Measurements from ENCODE around the gene KLF18. TPM values are rescaled to one million over a fixed set of nuclear protein-coding genes. Genes with fewer than 3 reads are reported as not detected.
A peak's percentile ranks its signal among the peaks of the same experiment; 100 is the strongest.

The KLF18 gene
- total RNA-seq, result not detected
- not detected for polyA plus RNA-seq

DNA sequence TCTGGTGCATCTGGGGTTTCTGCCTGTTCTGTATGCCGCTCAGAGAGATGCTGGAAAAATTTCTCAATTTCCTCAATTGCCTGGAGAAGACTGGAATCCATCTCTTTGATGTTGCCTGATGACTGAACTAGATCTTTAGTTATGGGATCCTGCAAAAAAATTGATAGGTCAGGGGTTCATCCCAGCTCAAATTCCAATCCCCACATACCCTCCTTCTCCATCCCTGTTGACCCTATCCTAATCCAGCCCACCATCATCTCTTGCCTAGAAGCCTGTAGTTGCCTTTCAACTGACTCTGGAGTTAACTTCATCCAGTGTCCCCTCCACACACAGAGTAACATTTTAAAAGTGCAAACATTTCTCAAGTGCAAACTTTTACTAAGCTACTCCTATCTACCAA, at the start of gene KLF18:
KLF18 (minus strand) TSS at position 101 of the 400 bp plus-strand sequence; CDS start at position 101, 0 bp downstream.
- H3K9me3 Mint-ChIP-seq, result peaks cover 5 to 34% (median 24%) of the 10 kb centered on the region in 8 donors
- peaks cover under 1 to 7% of the 10 kb centered on the region in 2 donors for H3K36me3 Mint-ChIP-seq
- no peak for DNase-seq
- ChIA-PET POLR2A (ENCODE audit: partially characterized antibody) (interaction anchor here (0.6 kb wide), 1 partner anchor 1321 kb away, joined by 3 read pairs; no protein-coding TSS in a partner anchor), CTCF (ENCODE audit: partially characterized antibody) (no interaction called here)
- Histone ChIP-seq H3K27me3 (ENCODE audit: insufficient read depth, low read length) (peaks cover 5% of the 10 kb centered on the region), H3K9me3 (ENCODE audit: control insufficient read depth in 1 of 2, low read length in 2 of 2) (peaks cover 0 to 7% of the 10 kb centered on the region in 2 donors), H3K27ac (ENCODE audit: low read depth, low read length) (no peak within 1 kb of the TSS), H3K36me3 (ENCODE audit: insufficient read depth, low read length) (no peaks in the 10 kb centered on the region), H3K4me3 (ENCODE audit: low read length in 2 of 2) (no peak within 1 kb of the TSS), H3K4me1 (ENCODE audit: insufficient read depth, low read length) (no peaks in the 10 kb centered on the region)
- no peak within 1 kb of the TSS for H3K4me3 Mint-ChIP-seq
- no peaks in the 10 kb centered on the region for H3K4me1 Mint-ChIP-seq
- H3K27me3 Mint-ChIP-seq, result peaks cover 9 to 15% of the 10 kb centered on the region in 2 donors
- H3K27ac Mint-ChIP-seq, result no peak within 1 kb of the TSS
- intact Hi-C loops (cut with micrococcal nuclease), result no loop called here

DNA sequence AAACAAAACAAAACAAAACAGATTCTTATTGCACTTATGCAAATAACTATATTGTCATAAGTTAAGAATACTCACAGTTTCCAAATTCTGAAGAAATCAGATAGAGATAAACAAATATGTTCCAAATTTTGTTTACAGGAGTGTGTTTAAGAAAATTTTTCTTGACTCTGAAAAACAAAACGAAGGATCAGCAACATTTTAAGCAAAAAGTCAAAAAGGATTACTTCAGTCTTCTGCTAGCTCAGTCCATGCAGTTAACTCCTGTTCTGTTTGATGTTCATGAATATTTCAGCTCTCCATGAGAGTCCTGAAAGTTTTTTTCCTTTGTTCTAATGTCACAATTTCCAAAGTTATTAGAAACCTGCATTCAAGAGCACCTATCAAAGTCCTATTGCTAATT, 33.2 kb upstream of the KLF18 start:
- Mint-ChIP-seq H3K27ac (no peak overlapping the region), H3K9me3 (peaks cover 0 to 13% (median 5%) of the 10 kb centered on the region in 8 donors), H3K36me3 (peaks cover 0 to 4% of the 10 kb centered on the region in 2 donors), H3K27me3 (peaks cover 8 to 12% of the 10 kb centered on the region in 2 donors), H3K4me3 (no peak overlapping the region), H3K4me1 (no peaks in the 10 kb centered on the region)
- CTCF ChIA-PET (ENCODE audit: partially characterized antibody), result no interaction called here
- no peak overlapping the region for H3K4me3 ChIP-seq (ENCODE audit: low read length in 2 of 2)
- no peaks in the 10 kb centered on the region for H3K27me3 ChIP-seq (ENCODE audit: insufficient read depth, low read length)
- H3K4me1 ChIP-seq (ENCODE audit: insufficient read depth, low read length), result no peaks in the 10 kb centered on the region
- H3K9me3 ChIP-seq (ENCODE audit: control insufficient read depth in 1 of 2, low read length in 2 of 2), result no peaks in the 10 kb centered on the region
- no peak overlapping the region for H3K27ac ChIP-seq (ENCODE audit: low read depth, low read length)
- POLR2A ChIA-PET (ENCODE audit: partially characterized antibody), result no interaction called here
- no peaks in the 10 kb centered on the region for H3K36me3 ChIP-seq (ENCODE audit: insufficient read depth, low read length)
- no peak for DNase-seq
- intact Hi-C loops (cut with micrococcal nuclease), result no loop called here

DNA sequence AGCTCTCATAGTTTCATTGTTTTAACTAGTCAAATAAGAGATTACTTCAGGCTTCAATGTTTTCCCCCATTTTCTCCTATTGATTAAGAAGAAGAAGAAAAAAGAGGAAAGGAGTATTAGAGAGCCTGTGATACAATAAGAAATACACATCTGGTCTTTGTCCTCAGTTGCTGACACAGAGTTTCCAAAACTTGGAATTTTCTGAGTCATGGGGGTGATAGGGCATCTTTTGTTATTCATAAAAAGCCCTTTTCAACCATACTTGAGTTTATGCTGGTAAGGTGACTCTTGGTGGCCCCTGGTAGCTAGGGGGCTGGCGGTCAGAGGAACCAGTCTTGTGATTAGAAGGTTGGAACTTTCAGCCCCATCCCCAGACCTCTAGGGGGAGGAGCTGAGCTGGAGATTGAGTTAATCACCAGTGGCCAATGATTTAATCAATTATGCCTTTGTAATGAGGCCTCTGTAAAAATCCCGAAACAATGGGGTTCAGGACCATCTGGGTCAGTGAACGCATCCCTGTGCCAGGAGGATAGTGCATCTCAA, 28.9 kb upstream of the KLF18 start:
- Mint-ChIP-seq H3K36me3 (peaks cover 0 to 4% of the 10 kb centered on the region in 2 donors), H3K9me3 (peaks cover 3 to 21% (median 16%) of the 10 kb centered on the region in 8 donors)
- CTCF ChIA-PET (ENCODE audit: partially characterized antibody), result no interaction called here

DNA sequence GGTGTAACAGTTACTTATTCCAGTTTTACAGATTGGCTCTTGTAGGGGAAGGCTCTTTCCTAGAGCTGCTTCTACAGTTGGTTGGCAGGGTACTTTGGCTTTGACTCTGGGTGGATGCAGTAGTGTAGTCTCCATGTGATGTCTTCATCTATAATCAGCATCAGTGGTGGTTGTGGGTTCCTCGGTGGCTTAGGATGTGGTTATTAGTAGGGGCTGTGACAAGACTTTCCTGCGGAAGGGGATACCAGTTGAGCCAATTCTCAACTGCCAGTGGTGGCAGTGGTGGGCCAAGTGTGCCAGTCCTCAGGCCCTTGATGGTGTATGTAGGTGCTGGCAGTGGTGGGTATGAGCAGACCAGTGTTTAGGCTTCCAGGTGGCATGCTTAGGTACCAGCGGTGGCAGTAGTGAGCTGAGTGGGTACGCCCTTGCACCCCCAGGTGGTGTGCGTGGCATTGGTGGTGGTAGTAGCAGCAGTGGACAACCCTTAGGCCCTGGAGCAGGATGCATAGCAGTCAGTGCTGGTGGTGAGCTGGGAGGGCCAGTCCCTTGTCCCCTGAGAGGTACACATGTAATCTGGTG, 27.2 kb upstream of the KLF18 start:
- no peak overlapping the region for H3K27ac ChIP-seq (ENCODE audit: low read depth, low read length)
- no peak for DNase-seq
- H3K9me3 ChIP-seq (ENCODE audit: control insufficient read depth in 1 of 2, low read length in 2 of 2), result no peaks in the 10 kb centered on the region
- peaks cover 0 to under 1% of the 10 kb centered on the region in 2 donors for H3K36me3 Mint-ChIP-seq
- H3K27ac Mint-ChIP-seq, result peak overlapping the region in 1 of 7 donors; percentile 38
- H3K4me3 Mint-ChIP-seq, result no peak overlapping the region
- H3K4me1 ChIP-seq (ENCODE audit: insufficient read depth, low read length), result no peaks in the 10 kb centered on the region
- POLR2A ChIA-PET (ENCODE audit: partially characterized antibody), result no interaction called here
- H3K36me3 ChIP-seq (ENCODE audit: insufficient read depth, low read length), result no peaks in the 10 kb centered on the region
- H3K27me3 Mint-ChIP-seq, result peaks cover 3 to 14% of the 10 kb centered on the region in 2 donors
- H3K9me3 Mint-ChIP-seq, result peaks cover 3 to 17% (median 14%) of the 10 kb centered on the region in 8 donors
- peaks cover 0 to 1% (median 0%) of the 10 kb centered on the region in 4 donors for H3K4me1 Mint-ChIP-seq
- intact Hi-C loops (cut with micrococcal nuclease), result no loop called here
- H3K4me3 ChIP-seq (ENCODE audit: low read length in 2 of 2), result no peak overlapping the region
- H3K27me3 ChIP-seq (ENCODE audit: insufficient read depth, low read length), result no peaks in the 10 kb centered on the region
- CTCF ChIA-PET (ENCODE audit: partially characterized antibody), result no interaction called here

More for the DNA sequence above, 28.9 kb upstream of the KLF18 start:
- Mint-ChIP-seq H3K27ac (no peak overlapping the region), H3K4me3 (no peak overlapping the region), H3K27me3 (peaks cover 7 to 12% of the 10 kb centered on the region in 2 donors), H3K4me1 (peaks cover 0 to 1% (median 0%) of the 10 kb centered on the region in 4 donors)
- intact Hi-C loops (cut with micrococcal nuclease), result no loop called here
- POLR2A ChIA-PET (ENCODE audit: partially characterized antibody), result no interaction called here
- Histone ChIP-seq H3K4me3 (ENCODE audit: low read length in 2 of 2) (no peak overlapping the region), H3K36me3 (ENCODE audit: insufficient read depth, low read length) (no peaks in the 10 kb centered on the region), H3K27ac (ENCODE audit: low read depth, low read length) (no peak overlapping the region), H3K9me3 (ENCODE audit: control insufficient read depth in 1 of 2, low read length in 2 of 2) (no peaks in the 10 kb centered on the region), H3K27me3 (ENCODE audit: insufficient read depth, low read length) (no peaks in the 10 kb centered on the region), H3K4me1 (ENCODE audit: insufficient read depth, low read length) (no peaks in the 10 kb centered on the region)
- no peak for DNase-seq

- no peak for DNase-seq
- no peaks in the 10 kb centered on the region for H3K9me3 ChIP-seq (ENCODE audit: control insufficient read depth in 1 of 2, low read length in 2 of 2)
- intact Hi-C loops (cut with micrococcal nuclease), result no loop called here
- no peak overlapping the region for H3K27ac ChIP-seq (ENCODE audit: low read depth, low read length)
- H3K36me3 ChIP-seq (ENCODE audit: insufficient read depth, low read length), result no peaks in the 10 kb centered on the region
- CTCF ChIA-PET (ENCODE audit: partially characterized antibody), result no interaction called here
- no peaks in the 10 kb centered on the region for H3K4me1 ChIP-seq (ENCODE audit: insufficient read depth, low read length)
- no peaks in the 10 kb centered on the region for H3K27me3 ChIP-seq (ENCODE audit: insufficient read depth, low read length)
- no peak overlapping the region for H3K4me3 ChIP-seq (ENCODE audit: low read length in 2 of 2)
- H3K4me1 Mint-ChIP-seq, result no peaks in the 10 kb centered on the region
- H3K36me3 Mint-ChIP-seq, result no peaks in the 10 kb centered on the region
- no peak overlapping the region for H3K27ac Mint-ChIP-seq
- H3K27me3 Mint-ChIP-seq, result peaks cover 1 to 4% of the 10 kb centered on the region in 2 donors
- peaks cover 0 to 12% (median 5%) of the 10 kb centered on the region in 8 donors for H3K9me3 Mint-ChIP-seq
- no peak overlapping the region for H3K4me3 Mint-ChIP-seq
- POLR2A ChIA-PET (ENCODE audit: partially characterized antibody), result no interaction called here
These were observed 20.1 kb upstream of the KLF18 start for GRCh38 chr1:44161546-44161945.

DNA sequence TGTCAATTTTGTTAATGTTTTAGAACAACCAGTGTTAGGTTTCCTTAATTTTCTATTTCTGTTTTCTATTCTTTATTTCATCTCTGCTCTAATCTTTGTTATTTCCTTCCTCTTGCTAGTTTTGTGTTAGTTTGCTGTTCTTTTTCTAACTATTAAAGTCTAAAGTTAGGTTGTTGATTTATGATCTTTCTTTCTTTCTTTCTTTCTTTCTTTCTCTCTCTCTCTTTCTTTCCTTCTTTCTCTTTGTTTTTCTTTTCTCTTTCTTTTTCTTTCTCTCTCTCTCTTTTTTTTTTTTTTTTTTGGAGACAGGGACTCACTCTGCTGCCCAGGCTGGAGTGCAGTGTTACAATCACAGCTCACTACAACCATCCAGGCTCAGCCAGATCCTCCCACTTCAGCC, 17.4 kb upstream of the KLF18 start:
- intact Hi-C loops (cut with micrococcal nuclease), result no loop called here
- no peaks in the 10 kb centered on the region for H3K36me3 Mint-ChIP-seq
- no peaks in the 10 kb centered on the region for H3K27me3 ChIP-seq (ENCODE audit: insufficient read depth, low read length)
- peaks cover 1 to 6% of the 10 kb centered on the region in 2 donors for H3K27me3 Mint-ChIP-seq
- no peak overlapping the region for H3K4me3 ChIP-seq (ENCODE audit: low read length in 2 of 2)
- H3K4me3 Mint-ChIP-seq, result no peak overlapping the region
- ChIA-PET POLR2A (ENCODE audit: partially characterized antibody) (no interaction called here), CTCF (ENCODE audit: partially characterized antibody) (no interaction called here)
- H3K4me1 Mint-ChIP-seq, result no peaks in the 10 kb centered on the region
- no peaks in the 10 kb centered on the region for H3K36me3 ChIP-seq (ENCODE audit: insufficient read depth, low read length)
- H3K4me1 ChIP-seq (ENCODE audit: insufficient read depth, low read length), result no peaks in the 10 kb centered on the region
- no peaks in the 10 kb centered on the region for H3K9me3 ChIP-seq (ENCODE audit: control insufficient read depth in 1 of 2, low read length in 2 of 2)
- H3K27ac ChIP-seq (ENCODE audit: low read depth, low read length), result no peak overlapping the region
- H3K9me3 Mint-ChIP-seq, result peaks cover 0 to 12% (median 5%) of the 10 kb centered on the region in 8 donors
- no peak for DNase-seq
- no peak overlapping the region for H3K27ac Mint-ChIP-seq

DNA sequence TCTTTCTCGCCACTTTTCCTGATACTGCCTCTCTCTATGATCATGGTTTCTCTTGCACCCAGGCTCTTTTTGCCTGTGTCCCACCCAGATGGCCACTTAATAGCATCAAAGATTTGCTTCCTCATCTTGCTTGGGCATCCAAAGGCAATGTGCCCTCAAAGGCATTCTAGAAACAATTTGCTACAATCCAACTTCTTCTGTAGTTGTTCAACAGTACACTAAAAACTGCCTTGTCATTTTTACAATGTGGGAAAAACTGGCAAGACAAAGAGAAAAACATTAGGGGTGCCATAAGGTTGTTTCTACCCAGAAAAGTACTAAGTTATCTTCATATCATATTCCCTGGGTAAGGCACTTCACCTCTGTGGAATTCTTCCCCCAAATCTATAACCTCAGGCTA, 16.5 kb upstream of the KLF18 start:
- Histone ChIP-seq H3K36me3 (ENCODE audit: insufficient read depth, low read length) (no peaks in the 10 kb centered on the region), H3K4me1 (ENCODE audit: insufficient read depth, low read length) (no peaks in the 10 kb centered on the region), H3K27ac (ENCODE audit: low read depth, low read length) (no peak overlapping the region), H3K27me3 (ENCODE audit: insufficient read depth, low read length) (no peaks in the 10 kb centered on the region), H3K9me3 (ENCODE audit: control insufficient read depth in 1 of 2, low read length in 2 of 2) (no peaks in the 10 kb centered on the region), H3K4me3 (ENCODE audit: low read length in 2 of 2) (no peak overlapping the region)
- Mint-ChIP-seq H3K27ac (no peak overlapping the region), H3K9me3 (peaks cover 0 to 12% (median 5%) of the 10 kb centered on the region in 8 donors), H3K36me3 (no peaks in the 10 kb centered on the region), H3K27me3 (peaks cover 1 to 6% of the 10 kb centered on the region in 2 donors), H3K4me1 (no peaks in the 10 kb centered on the region), H3K4me3 (no peak overlapping the region)
- ChIA-PET POLR2A (ENCODE audit: partially characterized antibody) (no interaction called here), CTCF (ENCODE audit: partially characterized antibody) (no interaction called here)
- intact Hi-C loops (cut with micrococcal nuclease), result no loop called here
- DNase-seq, result no peak

Measured in CD4-positive, alpha-beta memory T cell (primary cell).